Stimulated activated CD8-positive, alpha-beta memory T cell treated with anti-CD3 and anti-CD28 coated beads, Interleukin-7, amount 100 ng/mL, for 4 hours (primary cell): ENCODE results near the gene MYH11.
"Not testable (repeated sequence)": the region's sequence is repeated elsewhere in the genome, so short reads cannot be mapped to it uniquely, and the experiment has no call there.

Experiments
- DNase-seq, 2 donors: peaks; one replicate each; pipeline ENCODE4 v3.0.0-alpha.2; 2020; ENCODE audit warnings: low read depth in 2 of 2

Gene MYH11

GRCh38 chr16:15749985-15750384, 106.8 kb downstream of the MYH11 start:
- no peak for DNase-seq

DNA sequence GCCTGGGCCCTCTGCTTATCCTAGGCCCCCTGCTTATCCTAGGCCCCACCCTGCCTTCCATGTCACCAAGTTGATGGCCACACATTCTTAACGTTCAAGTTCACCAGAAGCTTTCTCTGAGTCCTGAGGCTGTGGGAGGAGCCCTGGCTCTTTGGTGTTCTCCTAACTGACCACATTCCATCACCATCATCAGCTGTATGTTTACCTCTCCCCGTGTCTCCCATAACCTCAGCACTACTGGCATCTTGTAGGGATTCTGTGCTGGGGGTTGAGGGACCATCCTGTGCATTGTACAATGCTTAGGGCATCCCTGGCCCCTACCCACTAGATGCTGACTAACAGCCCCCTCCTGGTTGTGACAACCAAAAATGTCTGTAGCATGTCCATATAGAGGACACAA, 107.5 kb downstream of the MYH11 start:
- DNase-seq, result no peak

- no peak for DNase-seq
Observed at GRCh38 chr16:15748654-15749053, 108.2 kb downstream of the MYH11 start.

GRCh38 chr16:15747937-15748336, 108.9 kb downstream of the MYH11 start:
- no peak for DNase-seq

DNA sequence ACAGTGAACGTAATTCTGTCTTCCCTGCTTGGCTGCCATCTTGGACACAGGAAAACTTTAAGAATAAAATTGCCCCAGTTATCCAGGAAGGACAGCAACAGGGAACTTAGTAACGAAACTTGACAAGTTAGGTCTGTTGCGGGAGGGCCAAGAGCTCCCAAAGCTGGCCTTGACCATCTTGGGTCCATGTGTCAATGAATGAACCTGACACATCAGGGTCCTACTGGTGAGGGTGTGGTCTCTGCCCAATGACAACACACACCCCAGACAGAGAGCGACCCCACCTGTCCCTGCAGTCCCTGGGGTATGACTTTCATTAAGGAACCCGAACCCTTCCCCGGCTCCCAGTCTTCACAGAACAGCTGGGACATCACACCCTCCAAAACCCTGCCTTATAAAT, 110.5 kb downstream of the MYH11 start:
- no peak for DNase-seq

DNA sequence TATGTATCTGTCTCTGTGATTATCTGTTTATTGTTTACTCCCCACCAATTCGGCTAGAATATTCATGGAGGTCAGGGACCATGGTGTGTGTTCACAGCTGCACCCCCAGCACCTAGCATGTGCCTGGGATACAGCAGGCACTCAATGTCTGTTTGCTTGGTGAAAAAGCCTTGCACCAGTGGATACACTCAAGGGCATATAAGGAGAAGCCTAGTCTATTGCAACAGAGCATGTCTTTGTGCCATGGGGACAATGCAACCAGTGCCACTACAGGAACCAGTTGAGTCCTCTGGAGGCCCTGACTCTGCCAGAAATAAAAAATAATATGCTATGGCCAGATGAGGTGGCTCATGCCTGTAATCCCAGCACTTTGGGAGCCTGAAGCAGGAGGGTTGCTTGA, 113.2 kb downstream of the MYH11 start:
- DNase-seq, result no peak

DNA sequence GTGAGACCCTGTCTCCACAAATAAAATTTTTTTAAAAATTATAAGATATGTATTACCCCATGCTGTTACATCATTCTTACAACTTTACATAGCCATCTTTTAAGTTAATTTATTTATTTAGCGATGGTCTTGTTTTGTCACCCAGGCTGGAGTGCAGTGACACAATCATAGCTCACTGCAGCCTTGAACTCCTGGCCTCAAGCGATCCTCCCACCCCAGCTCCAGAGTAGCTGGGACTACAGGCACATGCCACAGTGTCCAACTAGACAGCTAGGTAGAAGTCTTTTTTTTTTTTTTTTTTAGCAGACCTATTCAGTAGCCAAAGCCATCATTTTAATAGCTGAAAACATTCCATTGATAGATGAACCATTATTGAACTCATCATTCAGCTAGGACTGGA, 114.1 kb downstream of the MYH11 start:
- DNase-seq, result no peak

GRCh38 chr16:15741207-15741871, 115.5 kb downstream of the MYH11 start:
- no peak for DNase-seq

DNA sequence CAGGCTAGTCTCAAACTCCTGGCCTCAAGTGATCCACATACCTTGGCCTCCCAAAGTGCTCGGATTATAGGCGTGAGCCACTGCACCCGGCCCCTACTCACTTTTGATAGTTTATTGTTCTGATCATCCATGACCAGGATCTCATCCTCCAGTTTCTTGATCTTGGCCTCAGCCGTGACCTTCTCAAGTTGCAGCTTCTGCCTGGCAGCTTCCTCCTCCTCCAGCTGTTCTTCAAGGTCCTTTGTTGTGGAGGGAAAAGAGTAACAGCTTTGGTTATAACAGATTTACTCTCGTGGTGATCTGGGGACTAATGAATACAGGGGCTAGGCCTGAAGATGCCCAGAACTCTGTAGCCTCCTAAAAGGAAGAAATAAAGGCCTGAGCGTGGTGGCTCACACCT, 116.9 kb downstream of the MYH11 start:
- no peak for DNase-seq

DNA sequence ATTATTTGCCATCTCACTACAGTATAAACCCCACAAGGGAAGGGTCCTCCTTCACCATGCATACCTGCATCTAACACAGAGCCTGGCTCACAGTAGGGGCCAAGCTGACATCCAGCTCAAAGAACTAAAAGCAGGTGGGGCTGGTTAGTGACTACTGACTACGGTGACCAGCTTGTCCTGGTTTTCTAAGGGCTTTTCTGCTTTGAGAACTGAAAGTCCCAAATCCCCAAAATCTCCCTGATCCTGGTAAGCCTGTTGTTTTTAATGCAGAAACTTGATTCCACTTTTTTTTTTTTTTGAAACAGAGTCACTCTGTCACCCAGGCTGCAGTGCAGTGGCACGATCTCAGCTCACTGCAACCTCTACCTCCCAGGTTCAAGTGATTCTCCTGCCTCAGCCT, 117.4 kb downstream of the MYH11 start:
- DNase-seq, result no peak

DNA sequence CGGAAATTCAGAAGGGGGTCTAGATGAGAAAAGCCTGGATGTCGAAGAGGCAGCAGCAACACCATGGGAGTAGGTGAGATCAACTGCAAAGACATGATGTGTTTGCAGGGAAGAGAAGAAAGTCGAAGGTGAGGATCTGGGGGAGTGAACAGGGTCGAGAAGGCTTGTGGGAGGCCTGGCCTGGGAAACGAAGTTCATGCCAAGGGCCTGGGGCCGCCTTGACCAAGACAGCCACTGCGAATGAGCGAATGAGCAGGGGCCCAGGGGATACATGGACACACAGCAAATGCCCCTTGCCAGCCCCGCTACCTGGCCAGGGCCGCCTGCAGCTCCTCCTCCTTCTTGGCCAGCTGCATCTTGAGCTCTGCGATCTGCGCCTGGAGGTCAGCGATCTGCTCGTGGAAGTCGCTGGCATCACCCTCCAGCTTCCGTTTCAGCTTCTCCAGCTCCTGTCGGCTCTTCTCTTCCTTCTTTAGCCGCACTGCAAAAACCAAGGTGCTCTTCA, 119.6 kb downstream of the MYH11 start:
- no peak for DNase-seq

DNA sequence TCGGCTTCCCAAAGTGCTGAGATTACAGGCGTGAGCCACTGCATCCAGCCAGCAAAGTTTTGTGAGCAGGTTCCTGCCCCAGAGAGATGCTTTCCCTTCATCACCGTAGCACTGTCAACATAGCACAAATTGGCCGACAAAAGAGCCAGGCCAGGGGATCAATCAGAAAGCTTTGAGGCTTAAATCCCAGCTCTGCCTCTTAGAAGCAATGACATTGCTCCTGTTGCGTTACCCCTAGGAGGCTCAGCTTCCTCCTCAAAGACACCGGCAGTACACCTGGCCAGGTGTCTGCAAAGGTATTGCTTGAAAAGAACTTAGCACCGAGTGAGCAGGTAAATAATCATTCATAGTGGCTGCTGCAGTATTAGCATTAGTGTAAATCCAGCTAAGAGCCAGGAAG, 120.3 kb downstream of the MYH11 start:
- DNase-seq, result no peak

DNA sequence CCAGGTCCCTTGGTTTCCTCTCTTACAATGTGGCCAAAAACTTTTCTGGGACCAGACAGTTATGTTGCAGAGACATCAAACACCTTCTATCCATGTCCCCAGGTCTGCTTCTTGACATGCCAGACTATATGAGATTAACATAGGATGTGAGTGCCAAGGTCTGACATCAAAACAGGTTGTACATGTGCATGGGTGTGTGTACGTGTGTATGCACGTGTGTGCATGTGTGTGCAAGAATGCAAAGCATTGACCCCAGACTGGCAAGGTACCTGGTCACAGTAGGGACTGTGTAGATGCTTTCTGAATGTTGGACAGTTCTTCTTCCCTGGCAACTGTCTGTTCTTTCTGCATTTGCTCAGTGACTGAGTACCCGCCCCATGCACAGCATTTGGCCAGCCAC, 121.2 kb downstream of the MYH11 start:
- DNase-seq, result no peak

DNA sequence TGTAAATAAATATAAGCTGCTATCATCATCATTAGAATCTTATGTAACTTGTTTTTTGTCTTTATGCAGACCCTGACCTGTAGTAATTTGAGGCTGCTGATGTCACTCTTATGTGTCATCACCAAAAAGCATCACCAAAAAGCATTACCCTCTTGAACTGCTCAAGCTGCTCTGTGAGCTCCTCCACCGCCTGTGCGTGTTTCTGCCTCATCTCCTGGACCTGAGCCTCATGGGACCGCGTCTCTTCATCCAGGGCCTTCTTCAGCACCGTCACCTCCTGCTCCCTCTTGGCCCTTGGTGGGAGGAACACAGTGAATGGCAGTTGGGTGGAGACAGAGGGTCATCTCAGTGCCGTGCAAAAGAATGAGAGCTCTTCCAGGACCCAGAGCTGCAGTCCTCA, 124.4 kb downstream of the MYH11 start:
- no peak for DNase-seq

DNA sequence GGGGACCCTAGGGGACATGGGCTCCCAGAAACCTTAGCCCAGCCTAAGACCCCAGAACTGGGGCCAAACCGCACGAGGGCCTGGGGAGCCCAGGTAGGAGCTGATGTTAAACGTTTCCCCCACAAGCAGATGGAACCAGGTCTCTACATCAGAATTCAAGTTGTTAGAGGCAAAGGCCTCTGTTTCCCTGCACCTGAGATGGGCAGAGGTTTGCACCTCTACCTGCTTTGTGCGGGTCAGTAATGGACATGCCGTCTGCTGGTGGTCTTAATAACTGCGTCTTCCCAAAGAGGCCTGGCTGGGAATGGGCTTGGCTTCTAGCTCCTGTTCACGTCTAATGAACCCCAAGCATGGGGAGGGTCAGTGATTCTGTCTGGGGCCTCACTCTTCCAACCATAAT, 127.7 kb downstream of the MYH11 start:
- no peak for DNase-seq

DNA sequence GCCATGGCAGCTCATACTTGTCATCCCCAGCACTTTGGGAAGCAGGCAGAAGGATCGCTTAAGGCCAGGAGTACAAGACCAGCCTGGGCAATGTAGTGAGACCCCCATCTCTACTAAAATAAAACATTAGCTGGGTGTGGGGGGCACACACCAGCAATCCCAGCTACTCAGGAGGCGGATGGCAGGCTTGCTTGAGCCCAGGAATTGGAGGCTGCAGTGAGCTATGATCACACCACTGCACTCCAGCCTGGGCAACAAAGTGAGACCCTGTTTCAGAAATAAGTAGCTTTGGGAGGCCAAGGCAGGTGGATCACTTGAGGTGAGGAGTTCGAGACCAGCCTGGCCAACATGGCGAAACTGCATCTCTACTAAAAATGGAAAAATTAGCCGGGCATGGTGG, 129.1 kb downstream of the MYH11 start:
- not testable (repeated sequence) for DNase-seq

- DNase-seq, result no peak
Observed at GRCh38 chr16:15726715-15727114, 130.1 kb downstream of the MYH11 start.

GRCh38 chr16:15725641-15726240, 131.1 kb downstream of the MYH11 start:
- DNase-seq, result no peak

DNA sequence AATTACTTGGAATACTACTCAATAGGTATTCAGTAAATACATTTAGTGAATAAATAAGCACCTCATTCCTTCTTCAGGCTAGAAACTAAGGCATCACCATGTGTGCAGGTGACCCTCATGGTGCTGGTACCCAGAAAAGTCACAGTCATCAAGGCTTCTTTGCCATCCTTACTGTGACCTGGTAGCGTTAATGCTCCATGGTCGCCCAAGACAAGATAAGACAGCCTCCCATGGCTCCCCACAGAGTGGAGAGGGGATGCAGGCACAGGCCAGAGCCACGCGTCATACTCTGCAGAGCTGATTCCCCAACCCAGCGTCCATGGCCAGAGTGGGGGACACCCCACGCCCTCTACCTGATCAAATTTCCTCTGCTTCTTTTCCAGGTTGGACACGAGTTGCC, 133.0 kb downstream of the MYH11 start:
- DNase-seq, result no peak

GRCh38 chr16:15721018-15721417, 135.8 kb downstream of the MYH11 start:
- DNase-seq, result no peak

- no peak for DNase-seq
Observed at GRCh38 chr16:15716694-15717447, 140.0 kb downstream of the MYH11 start.

- DNase-seq, result no peak
Observed at GRCh38 chr16:15715221-15715620, 141.6 kb downstream of the MYH11 start.
